GM12892 (cell line): Measurements from ENCODE around the gene TMC4.
"Not testable (repeated sequence)": the region's sequence is repeated elsewhere in the genome, so short reads cannot be mapped to it uniquely, and the experiment has no call there.

Source experiments
- POLR2A ChIP-seq: IDR thresholded peaks from 2 replicates; pipeline ENCODE4 v1.6.1; 2011; ENCODE audit warnings: low read depth, low read length, control low read depth
- TAF1 ChIP-seq: IDR thresholded peaks from 2 replicates; pipeline ENCODE4 v1.6.1; 2011; ENCODE audit warnings: low read depth, mild to moderate bottlenecking, control low read depth, low read length, borderline replicate concordance

- TF ChIP-seq TAF1, POLR2A: not testable (repeated sequence)
Measured at GRCh38 chr19:54214734-54215133, 41.8 kb upstream of the TMC4 start.
